ENCODE data around the gene UNK.

DNA sequence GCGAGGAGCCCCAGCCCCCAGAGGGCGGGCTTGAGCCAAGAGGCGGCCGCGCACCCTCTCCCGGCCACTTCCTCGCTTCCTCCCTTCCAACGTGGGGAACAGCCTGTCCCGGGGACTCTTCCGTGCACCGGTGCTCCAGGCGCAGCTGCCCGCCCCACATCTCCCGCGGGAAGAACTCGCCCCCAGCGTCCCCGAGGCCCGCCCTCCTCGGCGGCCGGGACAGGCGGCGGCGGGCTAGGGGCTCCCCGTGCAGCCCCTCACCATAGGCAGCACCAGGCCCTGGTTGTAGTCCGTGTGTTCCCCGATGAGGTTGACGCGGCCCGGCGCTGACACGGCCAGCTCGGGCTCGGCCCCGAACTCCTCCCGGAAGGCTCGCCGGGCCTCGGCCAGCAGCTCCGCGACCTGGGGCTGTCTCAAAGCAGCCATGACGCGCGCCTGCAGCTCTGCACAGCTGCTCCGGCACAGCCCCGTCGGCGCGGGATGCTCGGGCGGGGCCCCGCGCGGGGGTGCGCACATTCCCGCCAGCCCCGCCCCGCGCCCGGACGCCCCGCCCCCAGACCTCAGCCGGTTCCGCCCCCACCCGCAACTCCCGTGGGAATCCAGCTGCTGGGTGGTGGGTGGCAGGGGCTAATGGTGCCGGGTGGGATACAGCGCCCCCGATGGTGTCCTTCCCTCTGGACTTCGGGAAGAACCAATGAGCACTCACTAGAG is 19.7 kb upstream of the UNK start, which contains the start of gene GALK1:
- no peak for TF ChIP-seq EZH2phosphoT487 (IDR thresholded peaks at IDR 0.05; ENCODE audit: insufficient read depth, low read depth)
- TF ChIP-seq EZH2 (IDR thresholded peaks at IDR 0.05; ENCODE audit: insufficient read depth, poor library complexity, severe bottlenecking) = no peak
